Effector CD4-positive, alpha-beta T cell (primary cell): Measurements from ENCODE around the gene ZNF862.

Experiments used
- DNase-seq: peaks from one replicate; pipeline ENCODE4 v3.0.0-alpha.2; 2020

ZNF862 gene

GRCh38 chr7:149867762-149868622, 29.8 kb downstream of the ZNF862 start:
- DNase-seq = no peak

GRCh38 chr7:149868623-149869290, 30.6 kb downstream of the ZNF862 start:
- DNase-seq = no peak

- DNase-seq = no peak
Observed at GRCh38 chr7:149869291-149869650, 31.1 kb downstream of the ZNF862 start.

- DNase-seq = peak; percentile 42
Observed at GRCh38 chr7:149869867-149870266, 31.7 kb downstream of the ZNF862 start.

GRCh38 chr7:149870274-149870673, 32.1 kb downstream of the ZNF862 start:
- no peak for DNase-seq

- DNase-seq = no peak
Observed at GRCh38 chr7:149870701-149871483, 32.7 kb downstream of the ZNF862 start.

GRCh38 chr7:149871576-149871975, 33.4 kb downstream of the ZNF862 start:
- no peak for DNase-seq

GRCh38 chr7:149872419-149873073, 34.4 kb downstream of the ZNF862 start:
- no peak for DNase-seq

GRCh38 chr7:149873074-149873969, 35.1 kb downstream of the ZNF862 start, which contains the start of gene ATP6V0E2:
Gene ATP6V0E2 (plus strand): TSS chr7:149873969. CDS start chr7:149874066, 97 bp downstream.
- peak; percentile 87 for DNase-seq

GRCh38 chr7:149873970-149874643, 35.9 kb downstream of the ZNF862 start:
- DNase-seq = no peak

- DNase-seq = no peak
Observed at GRCh38 chr7:149874644-149875028, 36.5 kb downstream of the ZNF862 start.

- no peak for DNase-seq
Observed at GRCh38 chr7:149875396-149875795, 37.2 kb downstream of the ZNF862 start.

GRCh38 chr7:149877890-149878522, 39.8 kb downstream of the ZNF862 start:
- no peak for DNase-seq

GRCh38 chr7:149878523-149878921, 40.3 kb downstream of the ZNF862 start:
- DNase-seq = no peak

GRCh38 chr7:149879271-149879743, 41.1 kb downstream of the ZNF862 start:
- no peak for DNase-seq

- DNase-seq = no peak
Observed at GRCh38 chr7:149879766-149880637, 41.8 kb downstream of the ZNF862 start.

- DNase-seq = no peak
Observed at GRCh38 chr7:149880638-149881311, 42.6 kb downstream of the ZNF862 start.

GRCh38 chr7:149881328-149882247, 43.4 kb downstream of the ZNF862 start:
- DNase-seq = no peak
